Upper lobe of left lung (tissue), 6 donors: ENCODE results near the gene ATL3. TPM values are rescaled to one million over a fixed set of nuclear protein-coding genes. Genes with fewer than 3 reads are reported as not detected.

Experiments
- ATAC-seq, 2 donors: fragments of 200-7000 bp; cut with Tn5 transposase; one replicate each; pipeline ENCODE4 v1.9.1; 2022; ENCODE audit warnings: mild to moderate bottlenecking in 2 of 2, moderate library complexity in 2 of 2; ENCODE audit not compliant: low FRiP score in 2 of 2
- DNase-seq, 2 donors: peaks; one replicate each; pipeline ENCODE4 v3.0.0-alpha.2; 2019 to 2020
- H3K27ac ChIP-seq, 4 donors: fragments of 200-600 bp; sonication (generic); one replicate each; pipeline ENCODE4 v1.5.1; 2016 to 2019
- H3K27me3 ChIP-seq, 4 donors: fragments of 200-600 bp; sonication (generic); one replicate each; pipeline ENCODE4 v1.5.1; 2017 to 2019
- H3K36me3 ChIP-seq, 4 donors: fragments of 200-600 bp; sonication (generic); one replicate each; pipeline ENCODE4 v1.5.1; 2016 to 2019
- H3K4me1 ChIP-seq, 4 donors: fragments of 200-600 bp; sonication (generic); one replicate each; pipeline ENCODE4 v1.5.1; 2018 to 2019
- H3K4me3 ChIP-seq, 4 donors: fragments of 200-600 bp; sonication (generic); one replicate each; pipeline ENCODE4 v1.5.1; 2017 to 2019; ENCODE audit warnings: mild to moderate bottlenecking in 2 of 4, moderate library complexity in 1 of 4
- H3K9me3 ChIP-seq, 4 donors: fragments of 200-600 bp; sonication (generic); one replicate each; pipeline ENCODE4 v1.5.1; 2018 to 2019
- EP300 ChIP-seq, 4 donors: sonication (generic); formaldehyde crosslinking; IDR thresholded peaks; one replicate each; pipeline ENCODE4 v1.5.1; 2017; ENCODE audit warnings: antibody characterized with exemption in 4 of 4, control low read depth in 2 of 4
- POLR2A ChIP-seq, 4 donors: fragments of 450-650 bp; IDR thresholded peaks; one replicate each; pipeline ENCODE4 v1.5.1; 2016 to 2017; ENCODE audit warnings: antibody characterized with exemption in 4 of 4, mild to moderate bottlenecking in 2 of 4
- POLR2AphosphoS5 ChIP-seq, 2 donors: sonication (generic); formaldehyde crosslinking; IDR thresholded peaks; one replicate each; pipeline ENCODE4 v1.5.1; 2017; ENCODE audit warnings: antibody characterized with exemption in 2 of 2
- WGBS, 2 donors: methylation state at CpG; one replicate each; pipeline ENCODE4 v1.1.5; 2017 to 2018; 5-methylcytosine and 5-hydroxymethylcytosine counted together
- total RNA-seq, 6 donors: library from RNA; depleted of rRNA in 4 of 6; stranded (reverse); fragments of >200 nt in 4 of 6; gene quantifications; one replicate each; pipeline versions ENCODE4 v1.1.0 to v1.2.1, GENCODE V29; 2016 to 2021
- TF ChIP-seq, protein P1 (sequence below), 6 experiments: fragments of 450-650 bp in 4 of 6; fragments of 200-600 bp in 2 of 6; sonication (generic) in 2 of 6; IDR thresholded peaks; one replicate each; pipeline ENCODE4 v1.5.1; 2016 to 2019; ENCODE audit warnings: antibody characterized with exemption in 6 of 6
- donor health status: DM: no; HTN: no; CAD: no; lungs with moderate emphysema.
- donor health status: DM: no; HTN: yes; CAD: no; lungs with severe emphysema.

ATL3 gene
- total RNA-seq, 6 donors from 2014 or later = 16.8 to 75.1 (median 61.2) TPM

DNA sequence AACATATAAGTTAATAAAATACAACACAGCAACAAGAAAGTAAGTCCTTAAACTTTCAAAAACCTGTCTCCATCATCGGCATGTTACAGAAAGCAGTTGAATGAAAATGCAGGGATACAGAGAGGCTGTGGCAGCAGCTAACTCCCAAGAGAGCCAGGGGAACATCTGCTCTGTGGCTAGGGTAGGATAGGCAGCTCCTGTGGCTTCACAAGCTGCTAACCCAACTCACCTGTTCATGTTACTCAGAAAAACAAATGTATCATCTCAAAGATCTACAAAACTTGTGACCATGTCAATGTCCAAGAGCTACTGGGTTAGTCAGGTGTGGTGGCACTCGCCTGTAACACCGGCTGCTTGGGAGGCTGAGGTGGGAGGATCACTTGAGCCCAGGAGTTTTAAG is 41.8 kb downstream of the ATL3 start:
- TF ChIP-seq EP300 (IDR thresholded peaks at IDR 0.05) = no peak
- TF ChIP-seq, protein P1, sequence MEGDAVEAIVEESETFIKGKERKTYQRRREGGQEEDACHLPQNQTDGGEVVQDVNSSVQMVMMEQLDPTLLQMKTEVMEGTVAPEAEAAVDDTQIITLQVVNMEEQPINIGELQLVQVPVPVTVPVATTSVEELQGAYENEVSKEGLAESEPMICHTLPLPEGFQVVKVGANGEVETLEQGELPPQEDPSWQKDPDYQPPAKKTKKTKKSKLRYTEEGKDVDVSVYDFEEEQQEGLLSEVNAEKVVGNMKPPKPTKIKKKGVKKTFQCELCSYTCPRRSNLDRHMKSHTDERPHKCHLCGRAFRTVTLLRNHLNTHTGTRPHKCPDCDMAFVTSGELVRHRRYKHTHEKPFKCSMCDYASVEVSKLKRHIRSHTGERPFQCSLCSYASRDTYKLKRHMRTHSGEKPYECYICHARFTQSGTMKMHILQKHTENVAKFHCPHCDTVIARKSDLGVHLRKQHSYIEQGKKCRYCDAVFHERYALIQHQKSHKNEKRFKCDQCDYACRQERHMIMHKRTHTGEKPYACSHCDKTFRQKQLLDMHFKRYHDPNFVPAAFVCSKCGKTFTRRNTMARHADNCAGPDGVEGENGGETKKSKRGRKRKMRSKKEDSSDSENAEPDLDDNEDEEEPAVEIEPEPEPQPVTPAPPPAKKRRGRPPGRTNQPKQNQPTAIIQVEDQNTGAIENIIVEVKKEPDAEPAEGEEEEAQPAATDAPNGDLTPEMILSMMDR (IDR thresholded peaks at IDR 0.05) = no peak
- TF ChIP-seq POLR2A (IDR thresholded peaks at IDR 0.05) = no peak
- TF ChIP-seq POLR2AphosphoS5 (IDR thresholded peaks at IDR 0.05) = no peak
- no peak for DNase-seq
- H3K4me3 ChIP-seq = no peak overlapping the region
- no peaks in the 10 kb centered on the region for H3K27me3 ChIP-seq
- no peak for ATAC-seq
- H3K36me3 ChIP-seq = peaks cover 9 to 72% (median 38%) of the 10 kb centered on the region in 4 donors
- no peaks in the 10 kb centered on the region for H3K9me3 ChIP-seq
- no peaks in the 10 kb centered on the region for H3K4me1 ChIP-seq
- no peak overlapping the region for H3K27ac ChIP-seq
- WGBS, 2 donors = 94 to 100% methylated on average over 3 of the region's 3 CpGs

GRCh38 chr11:63623513-63624140 is 47.5 kb downstream of the ATL3 start:
- no peak overlapping the region for H3K27ac ChIP-seq
- DNase-seq (no peak), ATAC-seq (no peak)
- H3K36me3 ChIP-seq = peaks cover 0 to 15% (median 6%) of the 10 kb centered on the region in 4 donors
- TF ChIP-seq EP300 (IDR thresholded peaks at IDR 0.05) (no peak), POLR2A (IDR thresholded peaks at IDR 0.05) (no peak), POLR2AphosphoS5 (IDR thresholded peaks at IDR 0.05) (no peak)
- TF ChIP-seq, protein P1 (IDR thresholded peaks at IDR 0.05) = no peak
- no peaks in the 10 kb centered on the region for H3K9me3 ChIP-seq
- no peaks in the 10 kb centered on the region for H3K27me3 ChIP-seq
- 60 to 61% methylated on average over 5 to 7 of the region's 7 CpGs for WGBS, 2 donors
- peaks cover 0 to 5% (median 0%) of the 10 kb centered on the region in 4 donors for H3K4me1 ChIP-seq
- no peak overlapping the region for H3K4me3 ChIP-seq

GRCh38 chr11:63622323-63622722 is 48.9 kb downstream of the ATL3 start:
- TF ChIP-seq, protein P1 (IDR thresholded peaks at IDR 0.05) = no peak
- TF ChIP-seq EP300 (IDR thresholded peaks at IDR 0.05) (no peak), POLR2AphosphoS5 (IDR thresholded peaks at IDR 0.05) (no peak), POLR2A (IDR thresholded peaks at IDR 0.05) (no peak)
- ATAC-seq (no peak), DNase-seq (no peak)

DNA sequence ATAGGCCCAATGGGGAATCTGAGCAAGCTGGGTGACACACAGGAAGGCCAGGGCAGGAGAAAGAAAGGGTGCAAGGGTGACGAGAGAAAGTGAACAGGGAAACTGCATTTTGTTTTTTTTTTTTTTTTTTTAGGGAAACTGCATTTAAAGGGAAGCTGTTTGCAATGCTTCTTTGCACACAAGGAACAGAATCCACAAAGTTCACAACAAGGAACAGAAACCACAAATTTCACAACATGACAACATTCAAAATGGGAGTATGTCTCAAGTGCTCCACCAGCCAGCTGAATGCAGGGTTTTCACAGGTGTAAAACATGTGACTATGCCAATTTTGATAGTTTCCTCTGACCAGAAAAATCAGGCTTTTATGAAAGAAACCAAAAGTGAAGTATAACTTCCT is 50.1 kb downstream of the ATL3 start:
- H3K27ac ChIP-seq = no peak overlapping the region
- no peak for DNase-seq

More at GRCh38 chr11:63622323-63622722, 48.9 kb downstream of the ATL3 start:
- H3K9me3 ChIP-seq = no peaks in the 10 kb centered on the region
- H3K27me3 ChIP-seq = no peaks in the 10 kb centered on the region
- H3K36me3 ChIP-seq = peaks cover 0 to 2% (median 0%) of the 10 kb centered on the region in 4 donors
- H3K27ac ChIP-seq = no peak overlapping the region
- H3K4me1 ChIP-seq = peaks cover 0 to 5% (median 0%) of the 10 kb centered on the region in 4 donors
- WGBS, 2 donors = 52 to 56% methylated on average over 2 of the region's 2 CpGs
- no peak overlapping the region for H3K4me3 ChIP-seq

More for the DNA sequence above, 50.1 kb downstream of the ATL3 start:
- H3K4me1 ChIP-seq = peaks cover 0 to 5% (median 0%) of the 10 kb centered on the region in 4 donors
- H3K4me3 ChIP-seq = no peak overlapping the region
- no peaks in the 10 kb centered on the region for H3K9me3 ChIP-seq
- H3K27me3 ChIP-seq = no peaks in the 10 kb centered on the region
- ATAC-seq = peak in 1 of 2 donors; percentile 66
- H3K36me3 ChIP-seq = no peaks in the 10 kb centered on the region
- 54 to 65% methylated on average over 1 of the region's 1 CpG for WGBS, 2 donors
- TF ChIP-seq POLR2AphosphoS5 (IDR thresholded peaks at IDR 0.05) (no peak), POLR2A (IDR thresholded peaks at IDR 0.05) (no peak), EP300 (IDR thresholded peaks at IDR 0.05) (no peak)
- TF ChIP-seq, protein P1 (IDR thresholded peaks at IDR 0.05) = no peak
